ENCODE results near the gene PSD4. TPM values are rescaled to one million over a fixed set of nuclear protein-coding genes. Genes with fewer than 3 reads are reported as not detected.

Gene PSD4
- total RNA-seq, 1 experiment from 2014 or later: 1.0 TPM

DNA sequence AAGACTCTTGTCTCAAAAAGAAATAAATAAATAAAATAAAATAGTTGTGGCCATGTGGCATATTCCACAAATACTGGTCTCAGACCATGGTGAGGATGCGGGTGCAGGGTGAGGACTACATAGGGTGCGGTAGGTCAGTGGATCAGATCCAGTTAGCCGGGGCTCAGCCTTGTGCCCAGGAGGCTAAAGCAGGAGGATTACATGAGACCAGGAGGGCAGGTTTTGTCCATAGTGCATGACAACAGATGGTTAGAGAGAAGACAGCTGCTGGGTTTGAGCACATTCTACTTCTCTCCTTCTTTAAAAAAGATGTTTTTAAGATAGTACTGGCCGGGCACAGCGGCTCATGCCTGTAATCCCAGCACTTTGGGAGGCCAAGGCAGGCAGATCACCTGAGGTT lies 12.8 kb upstream of the PSD4 start:
- no peak overlapping the region for H3K27ac Mint-ChIP-seq
- Histone ChIP-seq H2BK20ac (ENCODE audit: low read depth, low read length, poor library complexity, severe bottlenecking) (no peak overlapping the region), H3K9me3 (ENCODE audit: control insufficient read depth, low read depth, low read length) (no peaks in the 10 kb centered on the region), H3K23me2 (ENCODE audit: insufficient read length, low read depth, low read length, poor library complexity, severe bottlenecking) (no peaks in the 10 kb centered on the region), H3K4ac (ENCODE audit: low read depth, low read length) (no peak overlapping the region), H2BK15ac (ENCODE audit: low read depth, low read length) (no peak overlapping the region), H3K79me2 (ENCODE audit: insufficient read depth, low read length) (no peaks in the 10 kb centered on the region), H3K56ac (ENCODE audit: insufficient read length, low read depth, low read length) (no peak overlapping the region), H4K20me1 (ENCODE audit: control insufficient read depth, insufficient read depth, insufficient read length) (no peaks in the 10 kb centered on the region), H3K23ac (ENCODE audit: insufficient read length, low read depth, low read length) (no peak overlapping the region), H3K79me1 (ENCODE audit: insufficient read depth, low read depth, low read length, poor library complexity, severe bottlenecking) (no peaks in the 10 kb centered on the region), H3K4me1 (ENCODE audit: insufficient read depth, low read length) (no peaks in the 10 kb centered on the region), H4K91ac (ENCODE audit: insufficient read length, low read depth, low read length) (no peak overlapping the region), H2BK12ac (ENCODE audit: insufficient read length, low read depth, low read length) (no peak overlapping the region), H3T11ph (ENCODE audit: low read length) (no peak overlapping the region), H3K27ac (ENCODE audit: insufficient read length, low read depth, low read length) (no peak overlapping the region), H2BK5ac (ENCODE audit: insufficient read length, low read length) (no peak overlapping the region), H2AFZ (ENCODE audit: low read length) (no peak overlapping the region), H4K5ac (ENCODE audit: insufficient read length, low read depth, low read length) (no peak overlapping the region), H3K14ac (ENCODE audit: insufficient read depth, low read length) (no peak overlapping the region), H3K27me3 (ENCODE audit: insufficient read depth, low read length) (peaks cover 5% of the 10 kb centered on the region; the same call in 1 of the 2 replicates), H4K8ac (replicated peaks; ENCODE audit: insufficient read length, low read depth, low read length) (no peak overlapping the region), H3K4me2 (ENCODE audit: insufficient read depth, insufficient read length, low read length) (no peak overlapping the region), H2AK5ac (ENCODE audit: insufficient read length, low read length) (no peak overlapping the region), H2BK120ac (ENCODE audit: low read depth, low read length, poor library complexity, severe bottlenecking) (no peak overlapping the region), H3K9ac (ENCODE audit: extremely low read depth, insufficient read length, low read length) (no peak overlapping the region), H3K18ac (ENCODE audit: insufficient read length, low read depth, low read length) (no peak overlapping the region)
- no peaks in the 10 kb centered on the region for H3K36me3 Mint-ChIP-seq (ENCODE audit: insufficient read depth in 1 of 3, low read depth in 3 of 3)
- H3K27me3 Mint-ChIP-seq (ENCODE audit: low read depth): peaks cover 30% of the 10 kb centered on the region
- peaks cover 25 to 27% of the 10 kb centered on the region in 2 experiments for H3K4me1 Mint-ChIP-seq
- no peak overlapping the region for H3K4me3 Mint-ChIP-seq
- no CpG with 5 or more reads among the region's 5 CpGs for WGBS (ENCODE audit: extremely low coverage, insufficient read length, low lambda C conversion rate)
- TF ChIP-seq, protein P1, sequence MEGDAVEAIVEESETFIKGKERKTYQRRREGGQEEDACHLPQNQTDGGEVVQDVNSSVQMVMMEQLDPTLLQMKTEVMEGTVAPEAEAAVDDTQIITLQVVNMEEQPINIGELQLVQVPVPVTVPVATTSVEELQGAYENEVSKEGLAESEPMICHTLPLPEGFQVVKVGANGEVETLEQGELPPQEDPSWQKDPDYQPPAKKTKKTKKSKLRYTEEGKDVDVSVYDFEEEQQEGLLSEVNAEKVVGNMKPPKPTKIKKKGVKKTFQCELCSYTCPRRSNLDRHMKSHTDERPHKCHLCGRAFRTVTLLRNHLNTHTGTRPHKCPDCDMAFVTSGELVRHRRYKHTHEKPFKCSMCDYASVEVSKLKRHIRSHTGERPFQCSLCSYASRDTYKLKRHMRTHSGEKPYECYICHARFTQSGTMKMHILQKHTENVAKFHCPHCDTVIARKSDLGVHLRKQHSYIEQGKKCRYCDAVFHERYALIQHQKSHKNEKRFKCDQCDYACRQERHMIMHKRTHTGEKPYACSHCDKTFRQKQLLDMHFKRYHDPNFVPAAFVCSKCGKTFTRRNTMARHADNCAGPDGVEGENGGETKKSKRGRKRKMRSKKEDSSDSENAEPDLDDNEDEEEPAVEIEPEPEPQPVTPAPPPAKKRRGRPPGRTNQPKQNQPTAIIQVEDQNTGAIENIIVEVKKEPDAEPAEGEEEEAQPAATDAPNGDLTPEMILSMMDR (conservative IDR thresholded peaks at IDR 0.05): no peak
- DNase-seq: no peak
- H3K9me3 Mint-ChIP-seq: no peaks in the 10 kb centered on the region
